Endothelial cell of umbilical vein (primary cell): ENCODE data around the gene TMEM138. TPM values are rescaled to one million over a fixed set of nuclear protein-coding genes. Genes with fewer than 3 reads are reported as not detected.

Source experiments
- BruUV-seq: library from RNA; stranded (reverse); fragments of 400-500 nt; replicated peaks from 2 replicates; lab custom pipeline; 2021; lab: Mats Ljungman, UMichigan
- CTCF ChIA-PET: fragments of 300-600, 350-600 bp; sonication (Branson Sonifier 250); formaldehyde crosslinking; loops from one replicate; lab custom pipeline; 2021; ENCODE audit warnings: antibody characterized with exemption, inconsistent platforms; lab: Charles Lee
- POLR2A ChIA-PET: fragments of 300-600, 350-600 bp; sonication (Branson Sonifier 250); formaldehyde crosslinking; loops from one replicate; lab custom pipeline; 2021; ENCODE audit warnings: antibody characterized with exemption, inconsistent platforms; lab: Charles Lee
- DNase-seq: peaks from one replicate; pipeline ENCODE4 v3.0.0-alpha.2; 2011; ENCODE audit warnings: low read depth, low spot score
- FAIRE-seq: peaks from 2 replicates; lab custom pipeline; 2011; peaks lifted over from hg19 to GRCh38; lab: Jason Lieb, UNC
- H2AFZ ChIP-seq: 2 replicates; pipeline ENCODE4 v1.6.0; 2012; ENCODE audit warnings: low read depth, low read length, control low read depth, inconsistent platforms
- H3K27ac ChIP-seq: 2 replicates; pipeline ENCODE4 v1.5.1; 2011; ENCODE audit warnings: low read depth, mild to moderate bottlenecking, control low read depth, low read length, moderate library complexity; ENCODE audit not compliant: insufficient read depth
- H3K27me3 ChIP-seq, 2 experiments: 2 replicates each; pipeline versions ENCODE4 v1.6.0 to v1.6.1; 2011; ENCODE audit warnings: low read length in 2 of 2, mixed read lengths in 1 of 2; ENCODE audit not compliant: control insufficient read depth in 2 of 2, insufficient read depth in 2 of 2
- H3K36me3 ChIP-seq, 2 experiments: 2 replicates in 1 of 2; 3 replicates in 1 of 2; pipeline ENCODE4 v1.5.1; 2011; ENCODE audit warnings: low read length in 2 of 2, mild to moderate bottlenecking in 1 of 2, moderate library complexity in 1 of 2; ENCODE audit not compliant: control insufficient read depth in 2 of 2, insufficient read depth in 2 of 2; ENCODE audit errors: extremely low read depth in 1 of 2
- H3K4me1 ChIP-seq: 3 replicates; pipeline ENCODE4 v1.5.1; 2011; ENCODE audit warnings: mild to moderate bottlenecking, low read length; ENCODE audit not compliant: control insufficient read depth, insufficient read depth; ENCODE audit errors: extremely low read depth
- H3K4me2 ChIP-seq: 2 replicates; pipeline ENCODE4 v1.6.1; 2011; ENCODE audit warnings: low read length, control low read depth, mixed read lengths; ENCODE audit not compliant: insufficient read depth
- H3K4me3 ChIP-seq, 3 experiments: fragments of 200-600 bp in 1 of 3; sonication (generic), shearing (Covaris generic) in 1 of 3; replicated peaks in 1 of 3; 2 replicates each; pipeline ENCODE4 v1.5.1; 2011 to 2016; ENCODE audit warnings: control low read depth in 3 of 3, low read length in 3 of 3, mild to moderate bottlenecking in 2 of 3, inconsistent platforms in 1 of 3, low read depth in 1 of 3, moderate library complexity in 1 of 3; ENCODE audit not compliant: insufficient read depth in 1 of 3
- H3K79me2 ChIP-seq: 2 replicates; pipeline ENCODE4 v1.6.0; 2012; ENCODE audit warnings: low read length, inconsistent platforms; ENCODE audit not compliant: control insufficient read depth, insufficient read depth
- H3K9ac ChIP-seq: replicated peaks from 2 replicates; pipeline ENCODE3; 2011; ENCODE audit warnings: low read length, control low read depth; ENCODE audit not compliant: insufficient read depth; ENCODE audit errors: extremely low read depth
- H3K9me1 ChIP-seq: replicated peaks from 3 replicates; pipeline ENCODE4 v1.6.0; 2011; ENCODE audit warnings: mild to moderate bottlenecking, low read length; ENCODE audit not compliant: control insufficient read depth, insufficient read depth; ENCODE audit errors: extremely low read depth
- H3K9me3 ChIP-seq: replicated peaks from 2 replicates; pipeline ENCODE4 v1.5.1; 2012; ENCODE audit warnings: low read length, inconsistent platforms; ENCODE audit not compliant: control insufficient read depth, insufficient read depth
- H4K20me1 ChIP-seq: replicated peaks from 2 replicates; pipeline ENCODE3; 2011; ENCODE audit warnings: mild to moderate bottlenecking, low read length; ENCODE audit not compliant: control insufficient read depth, insufficient read depth; ENCODE audit errors: extremely low read depth
- EZH2 ChIP-seq: IDR thresholded peaks from 2 replicates; pipeline ENCODE4 v1.6.1; 2012; ENCODE audit warnings: borderline replicate concordance, low read depth, mild to moderate bottlenecking, moderate library complexity, low read length, inconsistent platforms; ENCODE audit not compliant: severe bottlenecking
- FOS ChIP-seq: IDR thresholded peaks from 2 replicates; pipeline ENCODE4 v1.6.1; 2011; ENCODE audit warnings: mild to moderate bottlenecking, low read length, moderate library complexity, borderline replicate concordance; ENCODE audit not compliant: insufficient read depth
- GATA2 ChIP-seq: IDR thresholded peaks from 2 replicates; pipeline ENCODE4 v1.7.0; 2011; ENCODE audit warnings: low read depth, mild to moderate bottlenecking, moderate library complexity, mixed read lengths, low read length; ENCODE audit not compliant: insufficient read length, insufficient read depth
- JUN ChIP-seq: IDR thresholded peaks from 2 replicates; pipeline ENCODE4 v1.6.1; 2011; ENCODE audit warnings: borderline replicate concordance, low read depth; ENCODE audit not compliant: insufficient read length, insufficient read depth
- MYC ChIP-seq: IDR thresholded peaks from one replicate; pipeline ENCODE4 v1.6.1; 2011; ENCODE audit warnings: mild to moderate bottlenecking, low read depth, low read length
- POLR2A ChIP-seq: IDR thresholded peaks from 2 replicates; pipeline ENCODE4 v1.6.1; 2012; ENCODE audit warnings: low read depth, mild to moderate bottlenecking, control low read depth, low read length
- POLR2AphosphoS5 ChIP-seq: IDR thresholded peaks from 2 replicates; pipeline ENCODE4 v1.6.1; 2012; ENCODE audit warnings: low read depth, mild to moderate bottlenecking, control low read depth, low read length, moderate library complexity; ENCODE audit not compliant: insufficient read depth
- dilution Hi-C: fragments of 300-500 bp; cut with MboI; formaldehyde crosslinking; loops from one replicate; pipeline ENCODE4 v1.15.0; 2019; ENCODE audit warnings: low sequenced_read_pairs; ENCODE audit not compliant: extremely low pct_ligation_motif_present
- intact Hi-C: fragments of 100-400 bp; cut with micrococcal nuclease; formaldehyde crosslinking; loops from one replicate; pipeline ENCODE4 v1.10.0; 2022
- polyA plus RNA-seq, 4 experiments: library from polyadenylated mRNA; depleted of rRNA in 3 of 4; stranded (reverse) in 3 of 4; unstranded in 1 of 4; fragments of >200 nt; gene quantifications; 2 replicates each; pipeline versions ENCODE4 v1.2.1 to v1.2.3, GENCODE V29; 2011 to 2012; ENCODE audit warnings: missing spikeins in 1 of 4
- total RNA-seq: library from RNA; stranded (reverse); gene quantifications from 2 replicates; pipeline ENCODE4 v1.2.3, GENCODE V29; 2021
- TF ChIP-seq, protein P1 (sequence below): IDR thresholded peaks from 2 replicates; pipeline ENCODE4 v1.6.1; 2011; ENCODE audit not compliant: insufficient read depth, insufficient read length
- TF ChIP-seq, protein P2 (sequence below), 2 donors: IDR thresholded peaks; 1 replicate in 1 of 2; 2 replicates in 1 of 2; pipeline ENCODE4 v1.5.1; 2011; ENCODE audit warnings: low read length in 2 of 2, mild to moderate bottlenecking in 2 of 2, moderate library complexity in 2 of 2, control low read depth in 1 of 2, inconsistent platforms in 1 of 2, low read depth in 1 of 2; ENCODE audit not compliant: insufficient read depth in 1 of 2; ENCODE audit errors: extremely low read depth in 1 of 2

Gene TMEM138
- total and polyA plus RNA-seq, 2 donors (not counting 3 experiments of a cell fraction or from before 2014, with no cell fraction given): 37.9 to 60.0 TPM

DNA sequence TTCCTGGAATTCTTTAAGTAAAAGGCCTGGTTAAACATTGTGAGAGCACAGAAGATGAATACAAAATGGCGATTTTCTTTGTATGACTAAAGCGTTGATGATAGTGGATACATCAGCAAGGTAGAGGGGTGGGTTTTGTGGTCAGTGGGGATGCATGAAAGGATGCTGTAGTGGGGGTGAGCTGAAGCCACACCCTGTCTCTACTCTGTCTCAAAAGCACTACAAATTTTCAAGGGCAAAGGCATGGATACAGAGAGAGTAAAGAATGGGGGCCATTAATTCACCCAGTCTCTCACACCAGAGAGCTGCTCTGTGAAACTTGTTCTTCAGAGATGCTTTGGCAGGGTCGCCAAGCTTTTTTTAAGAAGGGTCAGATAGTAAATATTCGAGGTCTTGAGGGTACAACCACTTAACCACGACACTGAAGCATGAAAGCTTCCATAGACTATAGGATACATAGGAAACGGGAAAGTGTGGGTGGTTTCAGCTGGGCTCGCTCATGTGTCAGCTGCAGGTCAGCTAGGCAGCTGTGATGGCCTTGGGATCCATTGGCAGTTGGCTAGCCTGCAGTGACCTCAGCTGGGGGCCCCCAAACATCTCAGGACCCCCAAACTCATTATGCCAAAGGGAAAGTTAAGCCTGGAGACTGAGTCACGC is 8.3 kb downstream of the TMEM138 start:
- no TSS peak for BruUV-seq
- Histone ChIP-seq H2AFZ (no peak overlapping the region), H3K4me3 (no peak overlapping the region), H3K9me3 (no peaks in the 10 kb centered on the region), H3K9me1 (no peaks in the 10 kb centered on the region), H3K79me2 (no peaks in the 10 kb centered on the region), H3K4me1 (peaks cover 4% of the 10 kb centered on the region), H3K36me3 (peaks cover 20 to 25% of the 10 kb centered on the region in 2 experiments), H3K27ac (no peak overlapping the region), H3K4me2 (no peak overlapping the region), H4K20me1 (no peaks in the 10 kb centered on the region), H3K27me3 (no peaks in the 10 kb centered on the region), H3K9ac (no peak overlapping the region)
- DNase-seq: no peak
- POLR2A ChIA-PET: no interaction called here
- intact Hi-C loops (no loop called here), dilution Hi-C loops (no loop called here)
- CTCF ChIA-PET: interaction anchor here (0.8 to 3.2 kb wide), 5 partner anchors 8 to 35 kb away, joined by 3 to 12 read pairs (median 5); partner anchors contain the start of gene TMEM138
- FAIRE-seq: no peak
- TF ChIP-seq FOS (no peak), GATA2 (no peak), EZH2 (no peak), MYC (no peak), JUN (no peak), POLR2AphosphoS5 (no peak), POLR2A (no peak)
- TF ChIP-seq, protein P1, sequence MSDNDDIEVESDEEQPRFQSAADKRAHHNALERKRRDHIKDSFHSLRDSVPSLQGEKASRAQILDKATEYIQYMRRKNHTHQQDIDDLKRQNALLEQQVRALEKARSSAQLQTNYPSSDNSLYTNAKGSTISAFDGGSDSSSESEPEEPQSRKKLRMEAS: no peak
- TF ChIP-seq, protein P2, sequence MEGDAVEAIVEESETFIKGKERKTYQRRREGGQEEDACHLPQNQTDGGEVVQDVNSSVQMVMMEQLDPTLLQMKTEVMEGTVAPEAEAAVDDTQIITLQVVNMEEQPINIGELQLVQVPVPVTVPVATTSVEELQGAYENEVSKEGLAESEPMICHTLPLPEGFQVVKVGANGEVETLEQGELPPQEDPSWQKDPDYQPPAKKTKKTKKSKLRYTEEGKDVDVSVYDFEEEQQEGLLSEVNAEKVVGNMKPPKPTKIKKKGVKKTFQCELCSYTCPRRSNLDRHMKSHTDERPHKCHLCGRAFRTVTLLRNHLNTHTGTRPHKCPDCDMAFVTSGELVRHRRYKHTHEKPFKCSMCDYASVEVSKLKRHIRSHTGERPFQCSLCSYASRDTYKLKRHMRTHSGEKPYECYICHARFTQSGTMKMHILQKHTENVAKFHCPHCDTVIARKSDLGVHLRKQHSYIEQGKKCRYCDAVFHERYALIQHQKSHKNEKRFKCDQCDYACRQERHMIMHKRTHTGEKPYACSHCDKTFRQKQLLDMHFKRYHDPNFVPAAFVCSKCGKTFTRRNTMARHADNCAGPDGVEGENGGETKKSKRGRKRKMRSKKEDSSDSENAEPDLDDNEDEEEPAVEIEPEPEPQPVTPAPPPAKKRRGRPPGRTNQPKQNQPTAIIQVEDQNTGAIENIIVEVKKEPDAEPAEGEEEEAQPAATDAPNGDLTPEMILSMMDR (IDR thresholded peaks at IDR 0.05; ENCODE audit: extremely low read depth in 1 of 2, insufficient read depth in 1 of 2, low read depth in 1 of 2, low read length in 2 of 2): no peak
